Astrocyte (in vitro differentiated cells and primary cell): ENCODE results near the gene PYGM. TPM values are rescaled to one million over a fixed set of nuclear protein-coding genes. Genes with fewer than 3 reads are reported as not detected.

Source experiments
- DNase-seq: peaks from one replicate; pipeline ENCODE4 v3.0.0-alpha.2; 2010; ENCODE audit warnings: low read depth
- FAIRE-seq: peaks from 2 replicates; lab custom pipeline; 2011; peaks lifted over from hg19 to GRCh38; lab: Jason Lieb, UNC
- H2AFZ ChIP-seq: 2 replicates; pipeline ENCODE4 v1.6.0; 2012; ENCODE audit warnings: low read depth, low read length, inconsistent platforms
- H3K27ac ChIP-seq: 2 replicates; pipeline ENCODE4 v1.5.1; 2011; ENCODE audit warnings: low read depth, low read length, inconsistent platforms
- H3K27me3 ChIP-seq: 2 replicates; pipeline ENCODE4 v1.6.0; 2011; ENCODE audit warnings: low read length, inconsistent platforms; ENCODE audit not compliant: insufficient read depth
- H3K36me3 ChIP-seq: 2 replicates; pipeline ENCODE4 v1.5.1; 2011; ENCODE audit warnings: low read length, inconsistent platforms; ENCODE audit not compliant: insufficient read depth
- H3K4me1 ChIP-seq: 2 replicates; pipeline ENCODE4 v1.5.1; 2011; ENCODE audit warnings: low read length, inconsistent platforms; ENCODE audit not compliant: insufficient read depth
- H3K4me2 ChIP-seq: 2 replicates; pipeline ENCODE4 v1.6.0; 2012; ENCODE audit warnings: low read length, inconsistent platforms
- H3K4me3 ChIP-seq: 2 replicates; pipeline ENCODE4 v1.5.1; 2011; ENCODE audit warnings: low read depth, mild to moderate bottlenecking, low read length, inconsistent platforms; ENCODE audit not compliant: insufficient read depth
- H3K79me2 ChIP-seq: 2 replicates; pipeline ENCODE4 v1.6.0; 2012; ENCODE audit warnings: mild to moderate bottlenecking, low read length, inconsistent platforms; ENCODE audit not compliant: insufficient read depth
- H3K9ac ChIP-seq: 2 replicates; pipeline ENCODE4 v1.6.0; 2012; ENCODE audit warnings: mild to moderate bottlenecking, low read length, inconsistent platforms
- H3K9me3 ChIP-seq: 2 replicates; pipeline ENCODE4 v1.5.1; 2012; ENCODE audit warnings: low read depth, mild to moderate bottlenecking, low read length, inconsistent platforms; ENCODE audit not compliant: insufficient read depth
- H4K20me1 ChIP-seq: 2 replicates; pipeline ENCODE4 v1.6.0; 2012; ENCODE audit warnings: low read length, inconsistent platforms; ENCODE audit not compliant: insufficient read depth
- H3K27ac Mint-ChIP-seq: one replicate; pipeline ENCODE4 v1.8.0; 2021; ENCODE audit warnings: mild to moderate bottlenecking, mixed read lengths; ENCODE audit not compliant: unreplicated experiment
- H3K27me3 Mint-ChIP-seq: one replicate; pipeline ENCODE4 v1.8.0; 2021; ENCODE audit warnings: low read depth, mixed read lengths; ENCODE audit not compliant: unreplicated experiment
- H3K36me3 Mint-ChIP-seq: one replicate; pipeline ENCODE4 v1.8.0; 2021; ENCODE audit warnings: low read depth, mixed read lengths; ENCODE audit not compliant: unreplicated experiment
- H3K4me1 Mint-ChIP-seq: one replicate; pipeline ENCODE4 v1.8.0; 2021; ENCODE audit warnings: low read depth, mixed read lengths; ENCODE audit not compliant: unreplicated experiment
- H3K4me3 Mint-ChIP-seq: one replicate; pipeline ENCODE4 v1.8.0; 2021; ENCODE audit warnings: mild to moderate bottlenecking, moderate library complexity, mixed read lengths; ENCODE audit not compliant: unreplicated experiment
- H3K9me3 Mint-ChIP-seq: one replicate; pipeline ENCODE4 v1.8.0; 2021; ENCODE audit warnings: mild to moderate bottlenecking, mixed read lengths; ENCODE audit not compliant: unreplicated experiment
- CTCF ChIP-seq: IDR thresholded peaks from 2 replicates; pipeline ENCODE4 v1.5.1; 2011; ENCODE audit warnings: low read depth, mild to moderate bottlenecking, inconsistent platforms, low read length, moderate library complexity; ENCODE audit not compliant: insufficient read depth
- EZH2 ChIP-seq: IDR thresholded peaks from 2 replicates; pipeline ENCODE4 v1.6.1; 2012; ENCODE audit warnings: mild to moderate bottlenecking, low read length, inconsistent platforms; ENCODE audit not compliant: insufficient read depth
- total RNA-seq: library from RNA; stranded (reverse); gene quantifications from 2 replicates; pipeline ENCODE4 v1.2.1, GENCODE V29; 2021

The PYGM gene
- total RNA-seq, 1 donor from 2014 or later: 0.68 TPM

GRCh38 chr11:64804346-64805210, 44.8 kb upstream of the PYGM start:
- Histone ChIP-seq H4K20me1 (peaks cover 18% of the 10 kb centered on the region), H3K27ac (no peak overlapping the region), H3K36me3 (peaks cover 2% of the 10 kb centered on the region), H2AFZ (no peak overlapping the region), H3K9ac (no peak overlapping the region), H3K4me2 (peak overlapping the region; percentile 91), H3K4me3 (no peak overlapping the region), H3K27me3 (no peaks in the 10 kb centered on the region), H3K79me2 (peaks cover 9% of the 10 kb centered on the region), H3K4me1 (peaks cover 14% of the 10 kb centered on the region), H3K9me3 (no peaks in the 10 kb centered on the region)
- TF ChIP-seq EZH2 (no peak), CTCF (no peak)
- peaks cover 4% of the 10 kb centered on the region for H3K36me3 Mint-ChIP-seq
- no peaks in the 10 kb centered on the region for H3K27me3 Mint-ChIP-seq
- H3K27ac Mint-ChIP-seq: no peak overlapping the region
- no peaks in the 10 kb centered on the region for H3K9me3 Mint-ChIP-seq
- peak overlapping the region; percentile 94 for H3K4me3 Mint-ChIP-seq
- DNase-seq (no peak), FAIRE-seq (no peak)
- H3K4me1 Mint-ChIP-seq: peaks cover 5% of the 10 kb centered on the region

GRCh38 chr11:64803846-64804345, 44.1 kb upstream of the PYGM start:
- FAIRE-seq (no peak), DNase-seq (no peak)
- peak overlapping the region; percentile 8 for H3K27ac ChIP-seq
- peak overlapping the region; percentile 81 for H3K9ac ChIP-seq
- no peaks in the 10 kb centered on the region for H3K27me3 Mint-ChIP-seq
- H3K4me3 ChIP-seq: peak overlapping the region; percentile 74
- peaks cover 5% of the 10 kb centered on the region for H3K36me3 Mint-ChIP-seq
- no peaks in the 10 kb centered on the region for H3K9me3 ChIP-seq
- H3K4me2 ChIP-seq: peak overlapping the region; percentile 91
- H3K4me1 ChIP-seq: peaks cover 9% of the 10 kb centered on the region
- peaks cover 2% of the 10 kb centered on the region for H3K36me3 ChIP-seq
- peak overlapping the region; percentile 94 for H3K4me3 Mint-ChIP-seq
- H3K4me1 Mint-ChIP-seq: peaks cover 2% of the 10 kb centered on the region
- no peaks in the 10 kb centered on the region for H3K9me3 Mint-ChIP-seq
- peak overlapping the region; percentile 94 for H3K27ac Mint-ChIP-seq
- H2AFZ ChIP-seq: peak overlapping the region; percentile 23
- TF ChIP-seq CTCF (no peak), EZH2 (no peak)
- H3K79me2 ChIP-seq: peaks cover 2% of the 10 kb centered on the region
- H3K27me3 ChIP-seq: no peaks in the 10 kb centered on the region
- H4K20me1 ChIP-seq: peaks cover 18% of the 10 kb centered on the region
